Glutamatergic neuron (in vitro differentiated cells): ENCODE results near the gene CAMLG. TPM values are rescaled to one million over a fixed set of nuclear protein-coding genes. Genes with fewer than 3 reads are reported as not detected.
"Not testable (repeated sequence)": the region's sequence is repeated elsewhere in the genome, so short reads cannot be mapped to it uniquely, and the experiment has no call there.

Experiments
- DNase-seq: peaks from one replicate; pipeline ENCODE4 v3.0.0; 2022
- H3K27ac Mint-ChIP-seq: one replicate; pipeline ENCODE4 v1.8.0; 2020; ENCODE audit warnings: mild to moderate bottlenecking, mixed read lengths, inconsistent platforms; ENCODE audit not compliant: unreplicated experiment
- H3K27me3 Mint-ChIP-seq: one replicate; pipeline ENCODE4 v1.8.0; 2020; ENCODE audit warnings: mild to moderate bottlenecking, moderate library complexity, mixed read lengths, inconsistent platforms; ENCODE audit not compliant: unreplicated experiment
- H3K36me3 Mint-ChIP-seq: one replicate; pipeline ENCODE4 v1.8.0; 2020; ENCODE audit warnings: mild to moderate bottlenecking, mixed read lengths, inconsistent platforms; ENCODE audit not compliant: unreplicated experiment
- H3K4me1 Mint-ChIP-seq: one replicate; pipeline ENCODE4 v1.8.0; 2020; ENCODE audit warnings: mild to moderate bottlenecking, low read depth, mixed read lengths, inconsistent platforms; ENCODE audit not compliant: unreplicated experiment
- H3K4me3 Mint-ChIP-seq: one replicate; pipeline ENCODE4 v1.8.0; 2020; ENCODE audit warnings: mild to moderate bottlenecking, mixed read lengths, inconsistent platforms; ENCODE audit not compliant: unreplicated experiment
- H3K9me3 Mint-ChIP-seq: one replicate; pipeline ENCODE4 v1.8.0; 2020; ENCODE audit warnings: mild to moderate bottlenecking, moderate library complexity, mixed read lengths, inconsistent platforms; ENCODE audit not compliant: unreplicated experiment
- CTCF ChIP-seq: fragments of 200-600 bp; sonication (generic); IDR thresholded peaks from one replicate; pipeline ENCODE4 v1.5.0; 2021; ENCODE audit not compliant: partially characterized antibody, unreplicated experiment
- total RNA-seq: library from RNA; stranded (reverse); fragmentation: NEBNext Ultra II Directional; extraction: Animal tissue kit (Norgen Biotek cat#: 25700); gene quantifications from one replicate; pipeline ENCODE4 v1.2.1, GENCODE V29; 2021; ENCODE audit not compliant: unreplicated experiment

CAMLG gene
- total RNA-seq, 1 donor from 2014 or later: 41.4 TPM

GRCh38 chr5:134758176-134758503, 19.8 kb downstream of the CAMLG start:
- Mint-ChIP-seq H3K27me3 (no peaks in the 10 kb centered on the region), H3K27ac (peak overlapping the region; percentile 69), H3K4me3 (peak overlapping the region; percentile 99), H3K9me3 (no peaks in the 10 kb centered on the region), H3K36me3 (no peaks in the 10 kb centered on the region), H3K4me1 (peaks cover 10% of the 10 kb centered on the region)
- DNase-seq: no peak
- no peak for TF ChIP-seq CTCF

- DNase-seq: peak; percentile 98
- Mint-ChIP-seq H3K27ac (peak within 1 kb of the TSS; percentile 86), H3K9me3 (no peaks in the 10 kb centered on the region), H3K36me3 (no peaks in the 10 kb centered on the region), H3K4me1 (peaks cover 10% of the 10 kb centered on the region), H3K4me3 (peak within 1 kb of the TSS; percentile 99), H3K27me3 (no peaks in the 10 kb centered on the region)
- TF ChIP-seq CTCF: peak; percentile 47
Measured at GRCh38 chr5:134758504-134759341, 20.4 kb downstream of the CAMLG start, which contains the start of gene DDX46. DDX46 (plus strand) TSS chr5:134758779; CDS start chr5:134758939, 160 bp downstream.

GRCh38 chr5:134767528-134768291, 29.4 kb downstream of the CAMLG start:
- DNase-seq, H3K4me1 Mint-ChIP-seq, H3K27me3 Mint-ChIP-seq, H3K36me3 Mint-ChIP-seq, H3K9me3 Mint-ChIP-seq, H3K27ac Mint-ChIP-seq, H3K4me3 Mint-ChIP-seq: not testable (repeated sequence)

DNA sequence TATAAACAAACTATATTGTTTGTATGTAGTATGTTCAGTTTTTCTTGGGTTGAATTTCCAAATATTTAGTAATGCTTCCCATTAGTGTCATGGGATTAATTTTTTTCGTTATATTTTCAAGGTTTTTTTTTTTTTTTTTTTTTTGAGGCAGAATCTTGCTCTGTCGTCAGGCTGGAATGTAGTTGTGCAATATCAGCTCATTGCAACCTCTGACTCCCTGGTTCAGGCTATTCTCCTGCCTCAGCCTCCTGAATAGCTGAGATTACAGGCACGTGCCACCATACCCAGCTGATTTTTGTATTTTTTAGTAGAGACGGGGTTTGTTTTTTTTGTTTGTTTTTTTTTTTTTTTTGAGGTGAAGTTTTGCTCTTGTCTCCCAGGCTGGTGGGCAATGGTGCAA, 30.9 kb downstream of the CAMLG start:
- Mint-ChIP-seq H3K36me3 (no peaks in the 10 kb centered on the region), H3K27ac (no peak overlapping the region)
- TF ChIP-seq CTCF: no peak

GRCh38 chr5:134772461-134773125, 34.2 kb downstream of the CAMLG start:
- Mint-ChIP-seq H3K27me3 (no peaks in the 10 kb centered on the region), H3K36me3 (no peaks in the 10 kb centered on the region), H3K27ac (no peak overlapping the region), H3K9me3 (no peaks in the 10 kb centered on the region), H3K4me1 (no peaks in the 10 kb centered on the region), H3K4me3 (no peak overlapping the region)
- no peak for DNase-seq
- TF ChIP-seq CTCF: no peak

More for the DNA sequence above, 30.9 kb downstream of the CAMLG start:
- DNase-seq: no peak
- Mint-ChIP-seq H3K4me3 (no peak overlapping the region), H3K4me1 (no peaks in the 10 kb centered on the region), H3K27me3 (no peaks in the 10 kb centered on the region), H3K9me3 (no peaks in the 10 kb centered on the region)
